Thyroid gland (tissue), 4 donors: Measurements from ENCODE around the gene RAI1.

ENCODE experiments used
- CTCF ChIP-seq, 6 experiments: fragments of 200-600 bp in 3 of 6; fragments of 450-650 bp in 3 of 6; sonication (generic) in 3 of 6; IDR thresholded peaks; one replicate each; pipeline ENCODE4 v1.5.1; 2016 to 2019; ENCODE audit warnings: antibody characterized with exemption in 6 of 6, mild to moderate bottlenecking in 2 of 6, inconsistent platforms in 1 of 6, moderate library complexity in 1 of 6
- POLR2A ChIP-seq, 2 donors: fragments of 450-650 bp; IDR thresholded peaks; one replicate each; pipeline ENCODE4 v1.6.1; 2017; ENCODE audit warnings: antibody characterized with exemption in 2 of 2, mild to moderate bottlenecking in 2 of 2, moderate library complexity in 1 of 2

DNA sequence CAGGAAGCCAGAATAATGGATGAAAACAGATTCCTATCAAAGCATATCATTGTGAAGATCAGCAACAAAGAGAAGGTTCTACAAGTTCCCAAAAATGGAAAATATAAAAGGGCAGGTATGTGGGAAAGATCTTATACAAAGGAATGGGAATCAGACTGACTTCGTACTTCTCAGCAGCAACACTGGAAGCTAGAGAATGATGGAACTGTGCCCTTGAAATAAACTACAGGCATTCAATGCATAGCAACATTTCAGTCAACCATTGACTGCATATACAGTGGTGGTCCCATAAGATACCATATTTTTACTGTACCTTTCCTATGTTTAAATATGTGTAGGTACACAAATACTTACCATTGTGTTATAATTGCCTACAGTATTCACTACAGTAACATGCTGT lies 30.3 kb upstream of the RAI1 start:
- TF ChIP-seq POLR2A (IDR thresholded peaks at IDR 0.05) (no peak), CTCF (IDR thresholded peaks at IDR 0.05) (no peak)
